HepG2 (cell line): ENCODE results near the gene NATD1. TPM values are rescaled to one million over a fixed set of nuclear protein-coding genes. Genes with fewer than 3 reads are reported as not detected.

Source experiments
- DR1 ChIP-seq: sonication (generic); formaldehyde crosslinking; IDR thresholded peaks from 2 replicates; pipeline ENCODE4 v1.8.0; 2021; ENCODE audit warnings: mild to moderate bottlenecking, missing genetic modification reagents, inconsistent platforms
- ELF4 ChIP-seq: sonication (generic); formaldehyde crosslinking; IDR thresholded peaks from 2 replicates; pipeline ENCODE4 v1.5.0; 2020; ENCODE audit warnings: missing genetic modification reagents, mild to moderate bottlenecking, moderate library complexity, borderline replicate concordance
- HNRNPUL1 ChIP-seq: fragments of 200-400 bp; formaldehyde crosslinking; IDR thresholded peaks from 2 replicates; pipeline ENCODE4 v1.6.1; 2017; ENCODE audit warnings: low read depth, mild to moderate bottlenecking, low read length, moderate library complexity
- PHF21A ChIP-seq: sonication (generic); formaldehyde crosslinking; IDR thresholded peaks from 2 replicates; pipeline ENCODE4 v1.5.0; 2020; ENCODE audit warnings: mild to moderate bottlenecking, missing genetic modification reagents
- SCMH1 ChIP-seq: sonication (generic); formaldehyde crosslinking; IDR thresholded peaks from 2 replicates; pipeline ENCODE4 v1.9.0; 2021; ENCODE audit warnings: missing genetic modification reagents, mild to moderate bottlenecking, borderline replicate concordance
- SP140L ChIP-seq: sonication (generic); formaldehyde crosslinking; IDR thresholded peaks from 2 replicates; pipeline ENCODE4 v1.4.0; 2020; ENCODE audit warnings: missing genetic modification reagents, borderline replicate concordance
- TBX2 ChIP-seq: sonication (generic); formaldehyde crosslinking; IDR thresholded peaks from 2 replicates; pipeline ENCODE4 v1.5.0; 2020; ENCODE audit warnings: missing genetic modification reagents, mild to moderate bottlenecking, borderline replicate concordance
- TEAD2 ChIP-seq: sonication (generic); formaldehyde crosslinking; IDR thresholded peaks from 2 replicates; pipeline ENCODE4 v1.9.0; 2021; ENCODE audit warnings: missing genetic modification reagents
- ZBTB1 ChIP-seq: sonication (generic); formaldehyde crosslinking; IDR thresholded peaks from 2 replicates; pipeline ENCODE4 v1.4.0; 2020; ENCODE audit warnings: missing genetic modification reagents, borderline replicate concordance
- ZC3H4 ChIP-seq: sonication (generic); formaldehyde crosslinking; IDR thresholded peaks from 2 replicates; pipeline ENCODE4 v1.4.0; 2020; ENCODE audit warnings: missing genetic modification reagents, borderline replicate concordance
- ZFP36L1 ChIP-seq: sonication (generic); formaldehyde crosslinking; IDR thresholded peaks from 2 replicates; pipeline ENCODE4 v1.8.0; 2022; ENCODE audit warnings: mild to moderate bottlenecking, missing genetic modification reagents, moderate library complexity
- ZFP90 ChIP-seq: sonication (generic); formaldehyde crosslinking; IDR thresholded peaks from 2 replicates; pipeline ENCODE4 v1.8.0; 2022; ENCODE audit warnings: missing genetic modification reagents, mild to moderate bottlenecking, inconsistent platforms, borderline replicate concordance
- ZNF230 ChIP-seq: sonication (generic); formaldehyde crosslinking; IDR thresholded peaks from 2 replicates; pipeline ENCODE4 v1.4.0; 2020; ENCODE audit warnings: mild to moderate bottlenecking, missing genetic modification reagents
- ZNF432 ChIP-seq: sonication (generic); formaldehyde crosslinking; IDR thresholded peaks from 2 replicates; pipeline ENCODE4 v1.5.0; 2020; ENCODE audit warnings: missing genetic modification reagents, mild to moderate bottlenecking, borderline replicate concordance
- polyA plus RNA-seq, 8 experiments: library from polyadenylated mRNA; depleted of rRNA in 3 of 8; stranded (reverse) in 7 of 8; unstranded in 1 of 8; fragments of >200 nt; fragmentation: Illumina TruSeq in 4 of 8; extraction: Trizol in 4 of 8; gene quantifications; 2 replicates each; pipeline versions ENCODE4 v1.2.1 to v1.2.3, GENCODE V29; 2011 to 2016; ENCODE audit warnings: low read depth in 4 of 8, missing spikeins in 1 of 8, mixed read lengths in 1 of 8; ENCODE audit not compliant: insufficient read depth in 1 of 8
- total RNA-seq, 5 experiments: library from RNA; depleted of rRNA; stranded (reverse); fragments of >200 nt; fragmentation: Illumina TruSeq; extraction: Trizol; gene quantifications; 2 replicates each; pipeline ENCODE4 v1.2.3, GENCODE V29; 2016; ENCODE audit warnings: low read depth in 1 of 5
- TF ChIP-seq, protein P1 (sequence below): IDR thresholded peaks from 2 replicates; pipeline ENCODE4 v1.6.1; 2016; ENCODE audit warnings: low read depth
- TF ChIP-seq, protein P2 (sequence below): sonication (generic); formaldehyde crosslinking; IDR thresholded peaks from 2 replicates; pipeline ENCODE4 v1.8.0; 2022; ENCODE audit warnings: missing genetic modification reagents, mild to moderate bottlenecking, inconsistent platforms, borderline replicate concordance
- TF ChIP-seq, protein P3 (sequence below): sonication (generic); formaldehyde crosslinking; IDR thresholded peaks from 2 replicates; pipeline ENCODE4 v1.5.1; 2020; ENCODE audit warnings: mild to moderate bottlenecking, missing genetic modification reagents, moderate library complexity
- TF ChIP-seq, protein P4 (sequence below): sonication (generic); formaldehyde crosslinking; IDR thresholded peaks from 2 replicates; pipeline ENCODE4 v1.4.0; 2020; ENCODE audit warnings: missing genetic modification reagents, borderline replicate concordance

The NATD1 gene
- total and polyA plus RNA-seq, 2 of the 13 experiments (the other 11 are each of a cell fraction or from before 2014, with no cell fraction given): 0.31 to 2.3 TPM

DNA sequence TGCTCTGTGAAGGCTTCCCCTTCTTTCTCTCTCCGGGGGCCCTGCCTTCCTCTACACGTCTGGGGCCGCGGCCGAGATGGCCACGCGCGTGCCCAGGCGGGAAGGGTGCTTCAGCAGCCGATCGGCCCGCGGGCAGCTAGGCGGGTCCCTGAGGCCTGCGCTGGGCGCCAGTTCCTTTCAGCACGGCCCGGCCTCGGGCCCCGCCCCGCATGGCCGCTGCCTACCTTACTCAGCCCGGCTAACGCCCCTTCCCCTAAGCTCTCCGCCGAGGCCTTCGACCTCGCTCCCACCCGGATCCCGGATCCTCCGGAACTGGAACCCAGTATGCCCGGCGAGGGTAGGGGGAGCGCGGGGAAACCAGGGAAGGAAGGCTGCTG, 39.6 kb downstream of the NATD1 start (continued):
- TF ChIP-seq, protein P1, sequence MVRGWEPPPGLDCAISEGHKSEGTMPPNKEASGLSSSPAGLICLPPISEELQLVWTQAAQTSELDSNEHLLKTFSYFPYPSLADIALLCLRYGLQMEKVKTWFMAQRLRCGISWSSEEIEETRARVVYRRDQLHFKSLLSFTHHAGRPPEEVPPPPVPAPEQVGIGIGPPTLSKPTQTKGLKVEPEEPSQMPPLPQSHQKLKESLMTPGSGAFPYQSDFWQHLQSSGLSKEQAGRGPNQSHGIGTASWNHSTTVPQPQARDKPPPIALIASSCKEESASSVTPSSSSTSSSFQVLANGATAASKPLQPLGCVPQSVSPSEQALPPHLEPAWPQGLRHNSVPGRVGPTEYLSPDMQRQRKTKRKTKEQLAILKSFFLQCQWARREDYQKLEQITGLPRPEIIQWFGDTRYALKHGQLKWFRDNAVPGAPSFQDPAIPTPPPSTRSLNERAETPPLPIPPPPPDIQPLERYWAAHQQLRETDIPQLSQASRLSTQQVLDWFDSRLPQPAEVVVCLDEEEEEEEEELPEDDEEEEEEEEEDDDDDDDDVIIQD (CRISPR knock-in tag): no peak
- no peak for TF ChIP-seq SCMH1 (CRISPR knock-in tag)
- TF ChIP-seq, protein P2, sequence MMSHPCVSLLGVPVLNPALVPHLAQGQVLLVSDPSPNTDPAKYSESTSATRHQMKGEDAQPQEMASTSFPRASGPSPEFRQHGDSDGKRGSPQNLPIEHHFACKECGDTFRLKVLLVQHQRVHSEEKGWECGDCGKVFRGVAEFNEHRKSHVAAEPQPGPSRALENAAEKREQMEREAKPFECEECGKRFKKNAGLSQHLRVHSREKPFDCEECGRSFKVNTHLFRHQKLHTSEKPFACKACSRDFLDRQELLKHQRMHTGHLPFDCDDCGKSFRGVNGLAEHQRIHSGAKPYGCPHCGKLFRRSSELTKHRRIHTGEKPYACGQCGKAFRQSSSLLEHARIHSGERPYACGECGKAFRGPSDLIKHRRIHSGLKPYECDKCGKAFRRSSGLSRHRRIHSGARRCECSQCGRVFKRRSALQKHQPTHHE (CRISPR knock-in tag): no peak
- TF ChIP-seq, protein P3, sequence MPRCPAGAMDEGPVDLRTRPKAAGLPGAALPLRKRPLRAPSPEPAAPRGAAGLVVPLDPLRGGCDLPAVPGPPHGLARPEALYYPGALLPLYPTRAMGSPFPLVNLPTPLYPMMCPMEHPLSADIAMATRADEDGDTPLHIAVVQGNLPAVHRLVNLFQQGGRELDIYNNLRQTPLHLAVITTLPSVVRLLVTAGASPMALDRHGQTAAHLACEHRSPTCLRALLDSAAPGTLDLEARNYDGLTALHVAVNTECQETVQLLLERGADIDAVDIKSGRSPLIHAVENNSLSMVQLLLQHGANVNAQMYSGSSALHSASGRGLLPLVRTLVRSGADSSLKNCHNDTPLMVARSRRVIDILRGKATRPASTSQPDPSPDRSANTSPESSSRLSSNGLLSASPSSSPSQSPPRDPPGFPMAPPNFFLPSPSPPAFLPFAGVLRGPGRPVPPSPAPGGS (CRISPR knock-in tag): 0 out of 2 replicates have a peak, but pooled peaks have one; percentile 10
- 0 out of 2 replicates have a peak, but pooled peaks have one; percentile 67 for TF ChIP-seq ZNF432 (CRISPR knock-in tag)
- TF ChIP-seq HNRNPUL1: no peak
- no peak for TF ChIP-seq DR1
- TF ChIP-seq ZBTB1 (CRISPR knock-in tag): no peak
- TF ChIP-seq ZFP90 (CRISPR knock-in tag): no peak
- peak; percentile 83; the same call in 1 of the 2 replicates for TF ChIP-seq ELF4
- 0 out of 2 replicates have a peak, but pooled peaks have one; percentile 1 for TF ChIP-seq PHF21A
- no peak for TF ChIP-seq TEAD2 (CRISPR knock-in tag)
- no peak for TF ChIP-seq ZNF230 (CRISPR knock-in tag)
- TF ChIP-seq ZC3H4 (CRISPR knock-in tag): no peak
- TF ChIP-seq ZFP36L1 (CRISPR knock-in tag): 0 out of 2 replicates have a peak, but pooled peaks have one; percentile 56
- TF ChIP-seq SP140L: no peak
- TF ChIP-seq TBX2 (CRISPR knock-in tag): 0 out of 2 replicates have a peak, but pooled peaks have one; percentile 42
- TF ChIP-seq, protein P4, sequence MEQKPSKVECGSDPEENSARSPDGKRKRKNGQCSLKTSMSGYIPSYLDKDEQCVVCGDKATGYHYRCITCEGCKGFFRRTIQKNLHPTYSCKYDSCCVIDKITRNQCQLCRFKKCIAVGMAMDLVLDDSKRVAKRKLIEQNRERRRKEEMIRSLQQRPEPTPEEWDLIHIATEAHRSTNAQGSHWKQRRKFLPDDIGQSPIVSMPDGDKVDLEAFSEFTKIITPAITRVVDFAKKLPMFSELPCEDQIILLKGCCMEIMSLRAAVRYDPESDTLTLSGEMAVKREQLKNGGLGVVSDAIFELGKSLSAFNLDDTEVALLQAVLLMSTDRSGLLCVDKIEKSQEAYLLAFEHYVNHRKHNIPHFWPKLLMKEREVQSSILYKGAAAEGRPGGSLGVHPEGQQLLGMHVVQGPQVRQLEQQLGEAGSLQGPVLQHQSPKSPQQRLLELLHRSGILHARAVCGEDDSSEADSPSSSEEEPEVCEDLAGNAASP (CRISPR knock-in tag): no peak
